ENCODE data around the gene EHD4. TPM values are rescaled to one million over a fixed set of nuclear protein-coding genes. Genes with fewer than 3 reads are reported as not detected.

Gene EHD4
- total RNA-seq, 4 donors from 2014 or later, result 13.2 to 31.5 (median 22.0) TPM

DNA sequence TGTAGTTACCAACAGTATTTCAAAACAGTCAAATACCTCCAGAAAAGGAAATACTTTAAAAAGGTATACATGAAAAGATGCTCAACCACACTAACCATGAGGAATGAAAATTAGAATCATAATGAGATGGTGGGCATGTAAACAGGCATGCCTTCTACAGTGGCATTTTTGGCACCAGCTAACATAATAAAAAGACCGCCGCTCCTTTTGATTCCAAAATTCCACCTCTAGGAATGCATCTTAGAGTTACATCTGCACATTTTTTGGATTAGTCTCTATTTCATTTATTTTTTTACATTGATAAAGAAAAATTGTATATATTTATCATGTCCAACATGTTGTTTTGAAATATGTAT, 41.5 kb downstream of the EHD4 start:
- H3K9me3 ChIP-seq, result no peaks in the 10 kb centered on the region
- peaks cover 0 to 90% (median 45%) of the 10 kb centered on the region in 4 donors for H3K4me1 ChIP-seq
- 63 to 67% methylated on average over 2 of the region's 2 CpGs for WGBS, 2 donors
- H3K36me3 ChIP-seq, result no peaks in the 10 kb centered on the region
- no peak for DNase-seq (ENCODE audit: low spot score in 2 of 2)
- TF ChIP-seq POLR2A (IDR thresholded peaks at IDR 0.05) (no peak), EP300 (IDR thresholded peaks at IDR 0.05) (no peak)
- TF ChIP-seq, protein P1, sequence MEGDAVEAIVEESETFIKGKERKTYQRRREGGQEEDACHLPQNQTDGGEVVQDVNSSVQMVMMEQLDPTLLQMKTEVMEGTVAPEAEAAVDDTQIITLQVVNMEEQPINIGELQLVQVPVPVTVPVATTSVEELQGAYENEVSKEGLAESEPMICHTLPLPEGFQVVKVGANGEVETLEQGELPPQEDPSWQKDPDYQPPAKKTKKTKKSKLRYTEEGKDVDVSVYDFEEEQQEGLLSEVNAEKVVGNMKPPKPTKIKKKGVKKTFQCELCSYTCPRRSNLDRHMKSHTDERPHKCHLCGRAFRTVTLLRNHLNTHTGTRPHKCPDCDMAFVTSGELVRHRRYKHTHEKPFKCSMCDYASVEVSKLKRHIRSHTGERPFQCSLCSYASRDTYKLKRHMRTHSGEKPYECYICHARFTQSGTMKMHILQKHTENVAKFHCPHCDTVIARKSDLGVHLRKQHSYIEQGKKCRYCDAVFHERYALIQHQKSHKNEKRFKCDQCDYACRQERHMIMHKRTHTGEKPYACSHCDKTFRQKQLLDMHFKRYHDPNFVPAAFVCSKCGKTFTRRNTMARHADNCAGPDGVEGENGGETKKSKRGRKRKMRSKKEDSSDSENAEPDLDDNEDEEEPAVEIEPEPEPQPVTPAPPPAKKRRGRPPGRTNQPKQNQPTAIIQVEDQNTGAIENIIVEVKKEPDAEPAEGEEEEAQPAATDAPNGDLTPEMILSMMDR (IDR thresholded peaks at IDR 0.05), result no peak
- no peak overlapping the region for H3K4me3 ChIP-seq
- H3K27ac ChIP-seq, result peak overlapping the region in 3 of 4 donors; percentile 17 to 79 (median 67)
- no peaks in the 10 kb centered on the region for H3K27me3 ChIP-seq

DNA sequence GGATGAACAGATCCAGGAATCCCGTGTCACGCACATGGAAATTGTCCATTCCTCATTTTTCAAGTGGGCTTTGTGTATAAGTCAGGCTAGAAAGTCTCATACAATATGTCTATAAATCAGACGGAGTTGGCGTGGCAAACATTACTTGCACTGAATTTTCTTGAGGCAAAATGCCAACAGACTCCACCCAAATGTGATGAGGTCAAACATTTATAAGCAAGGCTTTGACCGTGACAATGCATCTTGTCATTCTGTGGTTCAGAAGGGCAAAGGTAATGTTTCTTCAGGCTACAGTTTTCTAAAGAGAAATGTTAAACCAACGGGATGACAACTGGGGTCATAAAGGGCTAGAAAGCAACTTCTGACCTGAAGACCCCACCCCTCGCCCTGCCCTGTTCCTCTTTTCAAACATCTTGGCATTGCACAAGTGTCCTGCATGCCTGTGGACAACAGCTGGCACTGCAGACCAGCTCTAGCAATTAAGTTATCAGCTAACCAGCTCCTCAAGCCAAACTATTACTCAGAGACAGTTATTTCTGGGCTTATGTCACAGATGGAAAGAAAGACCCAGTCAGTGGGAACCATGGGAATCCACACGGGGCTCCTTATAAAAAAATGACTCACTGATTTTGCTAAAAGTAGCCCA, 42.0 kb downstream of the EHD4 start:
- H3K4me3 ChIP-seq, result no peak overlapping the region
- no peaks in the 10 kb centered on the region for H3K9me3 ChIP-seq
- DNase-seq (ENCODE audit: low spot score in 2 of 2), result peak in 1 of 2 donors; percentile 52
- TF ChIP-seq, protein P1 (IDR thresholded peaks at IDR 0.05), result peak in 3 of 5 experiments; percentile 18 to 41 (median 20)
- TF ChIP-seq EP300 (IDR thresholded peaks at IDR 0.05), result peak in 1 of 2 donors; percentile 66
- no peak for TF ChIP-seq POLR2A (IDR thresholded peaks at IDR 0.05)
- peak overlapping the region; percentile 13 to 79 (median 42) for H3K27ac ChIP-seq
- 24 to 29% methylated on average over 8 of the region's 8 CpGs for WGBS, 2 donors
- H3K27me3 ChIP-seq, result no peaks in the 10 kb centered on the region
- peaks cover 0 to 88% (median 43%) of the 10 kb centered on the region in 4 donors for H3K4me1 ChIP-seq
- H3K36me3 ChIP-seq, result no peaks in the 10 kb centered on the region

DNA sequence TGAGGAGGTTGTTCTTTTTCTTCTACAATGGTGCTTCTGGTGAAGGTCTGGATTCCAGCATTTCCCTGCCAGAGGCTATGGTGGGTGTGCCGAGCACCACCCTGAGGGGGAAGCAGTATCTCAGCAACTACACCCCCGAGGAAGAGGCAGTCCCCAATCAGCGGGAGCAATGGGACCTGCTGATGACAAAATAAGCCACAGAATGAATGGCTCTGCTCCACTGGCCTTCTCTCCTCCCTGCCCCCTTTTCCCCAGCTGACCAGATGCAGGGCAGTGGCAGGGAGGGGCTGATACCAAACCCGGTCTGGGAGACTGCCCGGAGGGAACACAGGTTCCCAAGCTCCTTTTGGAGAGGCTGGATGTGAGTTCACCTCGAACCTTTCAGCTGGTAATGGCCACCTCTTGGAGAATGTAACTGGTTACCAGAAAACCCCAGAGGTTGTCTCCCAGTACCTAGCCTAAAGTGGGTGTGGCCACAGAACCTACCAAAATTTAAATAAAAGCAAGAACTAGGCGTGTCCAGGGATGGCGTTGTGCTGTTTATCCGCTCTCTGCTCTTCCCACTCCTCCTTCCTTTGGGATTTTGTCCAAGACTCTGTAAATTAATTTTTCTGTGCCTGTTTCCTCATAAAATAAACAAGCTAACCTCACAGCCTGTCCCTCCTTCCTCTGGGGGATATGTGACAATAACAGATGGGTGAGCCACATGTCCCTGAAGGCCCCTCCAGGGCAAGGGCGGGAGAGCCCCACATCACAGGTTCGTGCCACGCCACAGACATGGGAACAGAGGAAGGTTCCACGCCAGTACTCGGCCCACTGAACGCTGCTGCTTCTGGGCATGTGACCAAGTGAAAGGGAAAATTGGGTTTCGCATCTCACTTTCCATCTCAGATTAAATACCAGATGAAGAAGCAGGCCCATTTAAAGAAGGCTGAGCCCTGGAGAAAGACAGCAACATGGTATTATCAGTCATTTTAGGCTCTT, 43.4 kb downstream of the EHD4 start:
- 58 to 59% methylated on average over 16 of the region's 16 CpGs for WGBS, 2 donors
- Histone ChIP-seq H3K4me3 (no peak overlapping the region), H3K27ac (peak overlapping the region; percentile 13 to 79 (median 45)), H3K36me3 (peaks cover 0 to 8% (median 0%) of the 10 kb centered on the region in 3 donors), H3K4me1 (peaks cover 0 to 76% (median 34%) of the 10 kb centered on the region in 4 donors), H3K9me3 (no peaks in the 10 kb centered on the region), H3K27me3 (no peaks in the 10 kb centered on the region)
- no peak for DNase-seq (ENCODE audit: low spot score in 2 of 2)
- TF ChIP-seq POLR2A (IDR thresholded peaks at IDR 0.05) (no peak), EP300 (IDR thresholded peaks at IDR 0.05) (no peak)
- TF ChIP-seq, protein P1 (IDR thresholded peaks at IDR 0.05), result no peak

DNA sequence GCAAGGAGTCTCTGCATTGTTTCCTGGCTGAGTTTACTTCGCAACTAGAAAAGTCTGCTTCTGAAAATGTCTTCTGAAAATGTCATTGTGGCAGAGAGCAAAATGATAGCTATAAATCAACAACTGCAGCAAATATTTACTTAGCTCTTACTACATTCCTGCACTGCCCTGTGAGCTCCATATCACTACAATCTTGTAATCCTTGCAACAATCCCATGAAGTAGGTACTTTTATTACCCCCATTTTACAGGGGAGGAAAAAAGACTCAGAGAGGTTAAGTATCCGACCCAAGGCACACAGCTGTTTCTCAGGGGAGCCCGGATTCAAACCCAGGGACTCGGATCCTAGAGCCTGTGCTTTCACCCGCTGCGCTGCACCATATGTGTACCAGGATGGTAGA, 44.3 kb downstream of the EHD4 start:
- Histone ChIP-seq H3K27ac (peak overlapping the region in 1 of 4 donors; percentile 67), H3K4me1 (peaks cover 0 to 73% (median 32%) of the 10 kb centered on the region in 4 donors), H3K9me3 (no peaks in the 10 kb centered on the region), H3K4me3 (no peak overlapping the region), H3K36me3 (peaks cover 0 to 8% (median 0%) of the 10 kb centered on the region in 3 donors), H3K27me3 (no peaks in the 10 kb centered on the region)
- DNase-seq (ENCODE audit: low spot score in 2 of 2), result no peak
- TF ChIP-seq, protein P1 (IDR thresholded peaks at IDR 0.05), result no peak
- TF ChIP-seq EP300 (IDR thresholded peaks at IDR 0.05) (no peak), POLR2A (IDR thresholded peaks at IDR 0.05) (no peak)
- 88 to 96% methylated on average over 6 of the region's 6 CpGs for WGBS, 2 donors
